HCT116 (cell line): ENCODE data around the gene NFIA. TPM values are rescaled to one million over a fixed set of nuclear protein-coding genes. Genes with fewer than 3 reads are reported as not detected.

Source experiments
- ATAC-seq: fragments of 200-7000 bp; cut with Tn5 transposase; 2 replicates; pipeline ENCODE4 v1.9.1; 2020; ENCODE audit warnings: mild to moderate bottlenecking, moderate library complexity
- BruUV-seq: library from RNA; stranded (reverse); fragments of 400-500 nt; replicated peaks from 2 replicates; lab custom pipeline; 2021; lab: Mats Ljungman, UMichigan
- CTCF ChIA-PET: fragments of 300-600 bp; sonication (Branson Sonifier 250); formaldehyde crosslinking; loops from one replicate; lab custom pipeline; 2021; ENCODE audit warnings: antibody characterized with exemption; lab: Charles Lee
- POLR2A ChIA-PET: fragments of 300-600, 350-600 bp; sonication (Branson Sonifier 250); formaldehyde crosslinking; loops from one replicate; lab custom pipeline; 2021; ENCODE audit warnings: antibody characterized with exemption; lab: Charles Lee
- RAD21 ChIA-PET, 2 experiments: fragments of 300-600 bp; sonication (Branson Sonifier 250); formaldehyde crosslinking; loops; one replicate each; lab custom pipeline; 2023; ENCODE audit warnings: low total read pairs in 2 of 2; ENCODE audit not compliant: uncharacterized antibody in 2 of 2, unreplicated experiment in 2 of 2, low non-redundant PET in 1 of 2; lab: Charles Lee
- DNase-seq: peaks from one replicate; pipeline ENCODE4 v3.0.0-alpha.2; 2010; ENCODE audit warnings: low read depth, low spot score
- H2AFZ ChIP-seq: fragments of 200-600 bp; shearing (Covaris generic), sonication (generic); 2 replicates; pipeline ENCODE4 v1.6.1; 2017; ENCODE audit warnings: low read depth, mixed run types, mixed read lengths, antibody characterized with exemption, low read length; ENCODE audit not compliant: poor library complexity, severe bottlenecking
- H3K27ac ChIP-seq: 2 replicates; pipeline ENCODE4 v1.5.1; 2012; ENCODE audit warnings: low read depth, low read length
- H3K27me3 ChIP-seq: fragments of 200-600 bp; sonication (generic); 2 replicates; pipeline ENCODE4 v1.6.1; 2016; ENCODE audit warnings: mixed run types, low read length, mixed read lengths; ENCODE audit not compliant: insufficient read depth
- H3K36me3 ChIP-seq, 2 experiments: fragments of 200-500 bp in 1 of 2; fragments of 200-600 bp in 1 of 2; sonication (Bioruptor generic) in 1 of 2; sonication (generic) in 1 of 2; 2 replicates each; pipeline versions ENCODE4 v1.5.1 to v1.6.1; 2014 to 2016; ENCODE audit warnings: low read length in 2 of 2, inconsistent platforms in 1 of 2, mixed read lengths in 1 of 2, mixed run types in 1 of 2; ENCODE audit not compliant: insufficient read depth in 2 of 2, control insufficient read depth in 1 of 2
- H3K4me1 ChIP-seq, 2 experiments: fragments of 200-600 bp in 1 of 2; sonication (generic) in 1 of 2; 2 replicates each; pipeline versions ENCODE4 v1.5.1 to v1.6.1; 2012 to 2017; ENCODE audit warnings: low read length in 2 of 2, inconsistent platforms in 1 of 2, mild to moderate bottlenecking in 1 of 2, mixed read lengths in 1 of 2, mixed run types in 1 of 2, moderate library complexity in 1 of 2; ENCODE audit not compliant: insufficient read depth in 2 of 2, control insufficient read depth in 1 of 2
- H3K4me2 ChIP-seq: fragments of 200-600 bp; sonication (generic); 2 replicates; pipeline ENCODE4 v1.6.1; 2017; ENCODE audit warnings: mixed run types, low read length, mixed read lengths
- H3K4me3 ChIP-seq, 2 experiments: fragments of 200-600 bp in 1 of 2; sonication (generic) in 1 of 2; replicated peaks in 1 of 2; 2 replicates each; pipeline ENCODE4 v1.5.1; 2011 to 2016; ENCODE audit warnings: low read length in 2 of 2, control low read depth in 1 of 2, low read depth in 1 of 2, mild to moderate bottlenecking in 1 of 2, mixed read lengths in 1 of 2, mixed run types in 1 of 2
- H3K79me2 ChIP-seq: fragments of 200-600 bp; sonication (generic); 2 replicates; pipeline ENCODE4 v1.6.1; 2017; ENCODE audit warnings: mild to moderate bottlenecking, mixed run types, low read length, moderate library complexity, mixed read lengths; ENCODE audit not compliant: insufficient read depth
- H3K9ac ChIP-seq: fragments of 200-600 bp; sonication (generic); 2 replicates; pipeline ENCODE4 v1.6.1; 2016; ENCODE audit warnings: low read length, mixed read lengths
- H3K9me2 ChIP-seq: fragments of 200-600 bp; sonication (generic), shearing (Covaris generic); 2 replicates; pipeline ENCODE4 v1.6.1; 2017; ENCODE audit warnings: mixed run types, mild to moderate bottlenecking, moderate library complexity; ENCODE audit not compliant: insufficient read depth
- H3K9me3 ChIP-seq, 2 experiments: fragments of 200-500 bp in 1 of 2; fragments of 200-600 bp in 1 of 2; sonication (Bioruptor generic) in 1 of 2; sonication (generic) in 1 of 2; 2 replicates each; pipeline ENCODE4 v1.6.1; 2014 to 2017; ENCODE audit warnings: low read length in 2 of 2, mixed read lengths in 2 of 2, inconsistent platforms in 1 of 2, low read depth in 1 of 2, mild to moderate bottlenecking in 1 of 2, mixed run types in 1 of 2, moderate library complexity in 1 of 2; ENCODE audit not compliant: control insufficient read depth in 1 of 2, insufficient read depth in 1 of 2
- H4K20me1 ChIP-seq: fragments of 200-600 bp; sonication (generic), shearing (Covaris generic); 2 replicates; pipeline ENCODE4 v1.6.1; 2017; ENCODE audit warnings: mixed run types, mild to moderate bottlenecking, moderate library complexity; ENCODE audit not compliant: insufficient read depth
- ELF1 ChIP-seq: IDR thresholded peaks from 2 replicates; pipeline ENCODE4 v1.6.1; 2012; ENCODE audit warnings: low read depth, borderline replicate concordance
- JUND ChIP-seq: IDR thresholded peaks from 2 replicates; pipeline ENCODE4 v1.6.1; 2012
- POLR2A ChIP-seq: IDR thresholded peaks from 2 replicates; pipeline ENCODE4 v1.7.0; 2011; ENCODE audit warnings: borderline replicate concordance; ENCODE audit not compliant: insufficient read depth, insufficient read length; ENCODE audit errors: extremely low read depth
- POLR2AphosphoS5 ChIP-seq: IDR thresholded peaks from 2 replicates; pipeline ENCODE4 v1.6.1; 2011; ENCODE audit warnings: mild to moderate bottlenecking, low read depth, low read length, moderate library complexity
- RAD21 ChIP-seq: IDR thresholded peaks from 2 replicates; pipeline ENCODE4 v1.6.1; 2012; ENCODE audit warnings: low read depth, mild to moderate bottlenecking
- SP1 ChIP-seq: IDR thresholded peaks from 2 replicates; pipeline ENCODE4 v1.6.1; 2012; ENCODE audit warnings: low read depth
- TCF7L2 ChIP-seq: IDR thresholded peaks from 2 replicates; pipeline ENCODE4 v1.7.0; 2011; ENCODE audit warnings: borderline replicate concordance, inconsistent platforms; ENCODE audit not compliant: insufficient read depth, insufficient read length; ENCODE audit errors: extremely low read depth
- YY1 ChIP-seq: IDR thresholded peaks from 2 replicates; pipeline ENCODE4 v1.6.1; 2011; ENCODE audit warnings: low read length, low read depth, moderate library complexity, mild to moderate bottlenecking; ENCODE audit not compliant: insufficient replicate concordance; ENCODE audit errors: extremely low read depth
- intact Hi-C: fragments of 100-400 bp; cut with micrococcal nuclease; formaldehyde crosslinking; loops from 2 replicates; pipeline ENCODE4 v1.10.0; 2022
- total RNA-seq: library from RNA; stranded (reverse); gene quantifications from one replicate; pipeline ENCODE4 v1.2.1, GENCODE V29; 2021; ENCODE audit not compliant: unreplicated experiment
- TF ChIP-seq, protein P1 (sequence below): IDR thresholded peaks from 2 replicates; pipeline ENCODE4 v1.6.1; 2012; ENCODE audit warnings: low read depth
- TF ChIP-seq, protein P2 (sequence below): IDR thresholded peaks from 2 replicates; pipeline ENCODE4 v1.6.1; 2012
- TF ChIP-seq, protein P3 (sequence below): IDR thresholded peaks from 2 replicates; pipeline ENCODE4 v1.6.1; 2011; ENCODE audit warnings: mild to moderate bottlenecking, low read length, moderate library complexity; ENCODE audit not compliant: insufficient replicate concordance; ENCODE audit errors: extremely low read depth
- TF ChIP-seq, protein P4 (sequence below), 3 experiments: fragments of 200-600 bp in 1 of 3; sonication (generic) in 1 of 3; IDR thresholded peaks in 2 of 3; conservative IDR thresholded peaks in 1 of 3; 2 replicates each; pipeline ENCODE4 v1.5.1; 2012 to 2017; ENCODE audit warnings: low read depth in 2 of 3, low read length in 2 of 3, antibody characterized with exemption in 1 of 3, borderline replicate concordance in 1 of 3, control low read depth in 1 of 3, mild to moderate bottlenecking in 1 of 3, mixed read lengths in 1 of 3, mixed run types in 1 of 3, moderate library complexity in 1 of 3; ENCODE audit not compliant: insufficient read depth in 1 of 3

The NFIA gene
- total RNA-seq, 1 experiment from 2014 or later, result 17.2 TPM

DNA sequence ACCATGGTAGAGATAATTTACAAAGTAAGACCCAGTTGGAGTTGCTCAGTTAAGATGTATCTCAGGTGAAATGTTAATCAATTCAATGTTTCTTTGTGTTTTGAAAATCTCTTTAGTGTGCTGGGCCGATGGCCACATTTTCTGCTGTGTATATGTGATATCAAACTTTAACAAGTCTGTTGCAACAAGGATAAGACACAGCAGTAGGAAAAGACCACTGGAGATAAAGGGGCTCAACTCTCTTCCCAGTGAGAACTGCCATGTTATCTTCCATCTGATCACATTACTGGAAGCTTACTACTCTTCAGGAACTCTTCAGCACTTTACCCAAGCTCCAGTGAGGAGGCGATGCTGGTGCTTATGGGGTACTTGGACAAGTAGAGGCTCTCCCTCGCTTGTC is 227.7 kb downstream of the NFIA start (continued):
- TF ChIP-seq, protein P1, sequence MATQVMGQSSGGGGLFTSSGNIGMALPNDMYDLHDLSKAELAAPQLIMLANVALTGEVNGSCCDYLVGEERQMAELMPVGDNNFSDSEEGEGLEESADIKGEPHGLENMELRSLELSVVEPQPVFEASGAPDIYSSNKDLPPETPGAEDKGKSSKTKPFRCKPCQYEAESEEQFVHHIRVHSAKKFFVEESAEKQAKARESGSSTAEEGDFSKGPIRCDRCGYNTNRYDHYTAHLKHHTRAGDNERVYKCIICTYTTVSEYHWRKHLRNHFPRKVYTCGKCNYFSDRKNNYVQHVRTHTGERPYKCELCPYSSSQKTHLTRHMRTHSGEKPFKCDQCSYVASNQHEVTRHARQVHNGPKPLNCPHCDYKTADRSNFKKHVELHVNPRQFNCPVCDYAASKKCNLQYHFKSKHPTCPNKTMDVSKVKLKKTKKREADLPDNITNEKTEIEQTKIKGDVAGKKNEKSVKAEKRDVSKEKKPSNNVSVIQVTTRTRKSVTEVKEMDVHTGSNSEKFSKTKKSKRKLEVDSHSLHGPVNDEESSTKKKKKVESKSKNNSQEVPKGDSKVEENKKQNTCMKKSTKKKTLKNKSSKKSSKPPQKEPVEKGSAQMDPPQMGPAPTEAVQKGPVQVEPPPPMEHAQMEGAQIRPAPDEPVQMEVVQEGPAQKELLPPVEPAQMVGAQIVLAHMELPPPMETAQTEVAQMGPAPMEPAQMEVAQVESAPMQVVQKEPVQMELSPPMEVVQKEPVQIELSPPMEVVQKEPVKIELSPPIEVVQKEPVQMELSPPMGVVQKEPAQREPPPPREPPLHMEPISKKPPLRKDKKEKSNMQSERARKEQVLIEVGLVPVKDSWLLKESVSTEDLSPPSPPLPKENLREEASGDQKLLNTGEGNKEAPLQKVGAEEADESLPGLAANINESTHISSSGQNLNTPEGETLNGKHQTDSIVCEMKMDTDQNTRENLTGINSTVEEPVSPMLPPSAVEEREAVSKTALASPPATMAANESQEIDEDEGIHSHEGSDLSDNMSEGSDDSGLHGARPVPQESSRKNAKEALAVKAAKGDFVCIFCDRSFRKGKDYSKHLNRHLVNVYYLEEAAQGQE, result no peak
- TF ChIP-seq YY1 (no peak), SP1 (no peak), ELF1 (no peak)
- TF ChIP-seq, all 23 proteins: peak for 0

DNA sequence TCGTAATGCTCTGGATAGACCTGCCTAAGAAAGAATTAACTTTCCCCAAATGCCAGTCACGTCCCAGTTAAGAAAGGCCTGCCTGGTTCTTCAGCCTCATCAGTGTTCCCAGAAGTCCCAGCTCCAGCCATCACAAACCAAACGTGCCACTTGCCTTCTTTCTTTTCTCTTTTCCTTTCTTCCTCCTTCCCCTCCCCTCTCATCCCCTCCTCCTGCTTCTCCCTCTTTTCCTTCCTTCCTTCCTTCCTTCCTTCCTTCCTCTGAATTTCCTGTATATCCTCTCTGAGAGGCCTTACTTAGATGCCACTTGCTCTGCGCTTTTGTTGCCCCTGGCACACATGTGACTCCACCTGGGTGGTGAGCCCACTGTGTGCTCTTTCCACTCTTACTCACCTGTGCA is 228.2 kb downstream of the NFIA start:
- ChIA-PET POLR2A (no interaction called here), CTCF (no interaction called here), RAD21 (no interaction called here)
- H3K4me3 ChIP-seq, result no peak overlapping the region
- no peaks in the 10 kb centered on the region for H4K20me1 ChIP-seq
- intact Hi-C loops, result no loop called here
- no peak for DNase-seq
- no peaks in the 10 kb centered on the region for H3K9me2 ChIP-seq
- no peak overlapping the region for H3K4me2 ChIP-seq
- H2AFZ ChIP-seq, result no peak overlapping the region
- ATAC-seq, result no peak
- H3K36me3 ChIP-seq, result no peaks in the 10 kb centered on the region
- BruUV-seq, result no TSS peak
- no peaks in the 10 kb centered on the region for H3K79me2 ChIP-seq
- no peak overlapping the region for H3K27ac ChIP-seq
- H3K9ac ChIP-seq, result no peak overlapping the region
- no peaks in the 10 kb centered on the region for H3K27me3 ChIP-seq
- no peaks in the 10 kb centered on the region for H3K9me3 ChIP-seq
- no peaks in the 10 kb centered on the region for H3K4me1 ChIP-seq
- TF ChIP-seq, protein P2, sequence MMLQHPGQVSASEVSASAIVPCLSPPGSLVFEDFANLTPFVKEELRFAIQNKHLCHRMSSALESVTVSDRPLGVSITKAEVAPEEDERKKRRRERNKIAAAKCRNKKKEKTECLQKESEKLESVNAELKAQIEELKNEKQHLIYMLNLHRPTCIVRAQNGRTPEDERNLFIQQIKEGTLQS, result no peak
- TF ChIP-seq ELF1 (no peak), TCF7L2 (no peak), JUND (no peak), POLR2AphosphoS5 (no peak), RAD21 (no peak), POLR2A (no peak)
- TF ChIP-seq, protein P3, sequence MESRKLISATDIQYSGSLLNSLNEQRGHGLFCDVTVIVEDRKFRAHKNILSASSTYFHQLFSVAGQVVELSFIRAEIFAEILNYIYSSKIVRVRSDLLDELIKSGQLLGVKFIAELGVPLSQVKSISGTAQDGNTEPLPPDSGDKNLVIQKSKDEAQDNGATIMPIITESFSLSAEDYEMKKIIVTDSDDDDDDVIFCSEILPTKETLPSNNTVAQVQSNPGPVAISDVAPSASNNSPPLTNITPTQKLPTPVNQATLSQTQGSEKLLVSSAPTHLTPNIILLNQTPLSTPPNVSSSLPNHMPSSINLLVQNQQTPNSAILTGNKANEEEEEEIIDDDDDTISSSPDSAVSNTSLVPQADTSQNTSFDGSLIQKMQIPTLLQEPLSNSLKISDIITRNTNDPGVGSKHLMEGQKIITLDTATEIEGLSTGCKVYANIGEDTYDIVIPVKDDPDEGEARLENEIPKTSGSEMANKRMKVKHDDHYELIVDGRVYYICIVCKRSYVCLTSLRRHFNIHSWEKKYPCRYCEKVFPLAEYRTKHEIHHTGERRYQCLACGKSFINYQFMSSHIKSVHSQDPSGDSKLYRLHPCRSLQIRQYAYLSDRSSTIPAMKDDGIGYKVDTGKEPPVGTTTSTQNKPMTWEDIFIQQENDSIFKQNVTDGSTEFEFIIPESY, result no peak
- TF ChIP-seq, protein P4, sequence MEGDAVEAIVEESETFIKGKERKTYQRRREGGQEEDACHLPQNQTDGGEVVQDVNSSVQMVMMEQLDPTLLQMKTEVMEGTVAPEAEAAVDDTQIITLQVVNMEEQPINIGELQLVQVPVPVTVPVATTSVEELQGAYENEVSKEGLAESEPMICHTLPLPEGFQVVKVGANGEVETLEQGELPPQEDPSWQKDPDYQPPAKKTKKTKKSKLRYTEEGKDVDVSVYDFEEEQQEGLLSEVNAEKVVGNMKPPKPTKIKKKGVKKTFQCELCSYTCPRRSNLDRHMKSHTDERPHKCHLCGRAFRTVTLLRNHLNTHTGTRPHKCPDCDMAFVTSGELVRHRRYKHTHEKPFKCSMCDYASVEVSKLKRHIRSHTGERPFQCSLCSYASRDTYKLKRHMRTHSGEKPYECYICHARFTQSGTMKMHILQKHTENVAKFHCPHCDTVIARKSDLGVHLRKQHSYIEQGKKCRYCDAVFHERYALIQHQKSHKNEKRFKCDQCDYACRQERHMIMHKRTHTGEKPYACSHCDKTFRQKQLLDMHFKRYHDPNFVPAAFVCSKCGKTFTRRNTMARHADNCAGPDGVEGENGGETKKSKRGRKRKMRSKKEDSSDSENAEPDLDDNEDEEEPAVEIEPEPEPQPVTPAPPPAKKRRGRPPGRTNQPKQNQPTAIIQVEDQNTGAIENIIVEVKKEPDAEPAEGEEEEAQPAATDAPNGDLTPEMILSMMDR (IDR thresholded peaks at IDR 0.05 in 2 of 3, conservative IDR thresholded peaks at IDR 0.05 in 1 of 3; ENCODE audit: borderline replicate concordance in 1 of 3, insufficient read depth in 1 of 3, low read depth in 2 of 3, low read length in 2 of 3), result no peak
- TF ChIP-seq, protein P1, result no peak
